ENCODE results near the gene MEX3A.

The MEX3A gene

GRCh38 chr1:156091610-156092009 is 9.3 kb upstream of the MEX3A start:
- no peaks in the 10 kb centered on the region for H3F3A ChIP-seq (ENCODE audit: low read depth)
- no peaks in the 10 kb centered on the region for H4K20me1 ChIP-seq (ENCODE audit: insufficient read depth, low read length, poor library complexity, severe bottlenecking)
- H3K4me3 ChIP-seq (ENCODE audit: low read length, poor library complexity, severe bottlenecking) = no peak overlapping the region
- no peak overlapping the region for H3K4me2 ChIP-seq (ENCODE audit: low read depth, low read length, poor library complexity, severe bottlenecking)
- no peak for TF ChIP-seq EZH2phosphoT487 (IDR thresholded peaks at IDR 0.05; ENCODE audit: borderline replicate concordance)
- TF ChIP-seq CTCF (conservative IDR thresholded peaks at IDR 0.05; ENCODE audit: low read length) = no peak
- H2AFZ ChIP-seq (ENCODE audit: low read length) = no peak overlapping the region
- H3K9ac ChIP-seq (ENCODE audit: low read depth, low read length, poor library complexity, severe bottlenecking) = no peak overlapping the region
- H3K4me1 ChIP-seq (ENCODE audit: insufficient read depth, low read length, poor library complexity, severe bottlenecking) = peaks cover 4% of the 10 kb centered on the region
- H3K9me2 ChIP-seq (replicated peaks; ENCODE audit: low read depth, low read length) = no peaks in the 10 kb centered on the region
- H3K36me3 ChIP-seq (ENCODE audit: insufficient read depth, low read length) = no peaks in the 10 kb centered on the region
- H3K27me3 ChIP-seq (ENCODE audit: insufficient read depth, low read length, poor library complexity, severe bottlenecking) = no peaks in the 10 kb centered on the region
- H3K9me3 ChIP-seq (ENCODE audit: insufficient read depth, low read depth, low read length) = no peaks in the 10 kb centered on the region
- no peaks in the 10 kb centered on the region for H3K79me2 ChIP-seq (ENCODE audit: insufficient read depth, low read length)

- H2AFZ ChIP-seq (ENCODE audit: low read length) = no peak overlapping the region
- H3F3A ChIP-seq (ENCODE audit: low read depth) = no peaks in the 10 kb centered on the region
- no peak for TF ChIP-seq EZH2phosphoT487 (IDR thresholded peaks at IDR 0.05; ENCODE audit: borderline replicate concordance)
- peak; percentile 88 for TF ChIP-seq CTCF (conservative IDR thresholded peaks at IDR 0.05; ENCODE audit: low read length)
- no peaks in the 10 kb centered on the region for H3K9me3 ChIP-seq (ENCODE audit: insufficient read depth, low read depth, low read length)
- H3K27me3 ChIP-seq (ENCODE audit: insufficient read depth, low read length, poor library complexity, severe bottlenecking) = no peaks in the 10 kb centered on the region
- no peaks in the 10 kb centered on the region for H3K9me2 ChIP-seq (replicated peaks; ENCODE audit: low read depth, low read length)
- no peaks in the 10 kb centered on the region for H3K79me2 ChIP-seq (ENCODE audit: insufficient read depth, low read length)
- peaks cover 4% of the 10 kb centered on the region for H3K4me1 ChIP-seq (ENCODE audit: insufficient read depth, low read length, poor library complexity, severe bottlenecking)
- H3K9ac ChIP-seq (ENCODE audit: low read depth, low read length, poor library complexity, severe bottlenecking) = no peak overlapping the region
- no peaks in the 10 kb centered on the region for H4K20me1 ChIP-seq (ENCODE audit: insufficient read depth, low read length, poor library complexity, severe bottlenecking)
- no peak overlapping the region for H3K4me2 ChIP-seq (ENCODE audit: low read depth, low read length, poor library complexity, severe bottlenecking)
- H3K4me3 ChIP-seq (ENCODE audit: low read length, poor library complexity, severe bottlenecking) = no peak overlapping the region
- H3K36me3 ChIP-seq (ENCODE audit: insufficient read depth, low read length) = no peaks in the 10 kb centered on the region
Measured at GRCh38 chr1:156090840-156091188, 8.5 kb upstream of the MEX3A start.

GRCh38 chr1:156090138-156090839 is 8.0 kb upstream of the MEX3A start:
- Histone ChIP-seq H3K4me3 (ENCODE audit: low read length, poor library complexity, severe bottlenecking) (no peak overlapping the region), H3K36me3 (ENCODE audit: insufficient read depth, low read length) (no peaks in the 10 kb centered on the region), H4K20me1 (ENCODE audit: insufficient read depth, low read length, poor library complexity, severe bottlenecking) (no peaks in the 10 kb centered on the region), H3K4me1 (ENCODE audit: insufficient read depth, low read length, poor library complexity, severe bottlenecking) (peaks cover 4% of the 10 kb centered on the region), H3K4me2 (ENCODE audit: low read depth, low read length, poor library complexity, severe bottlenecking) (no peak overlapping the region), H2AFZ (ENCODE audit: low read length) (no peak overlapping the region), H3K27me3 (ENCODE audit: insufficient read depth, low read length, poor library complexity, severe bottlenecking) (no peaks in the 10 kb centered on the region), H3F3A (ENCODE audit: low read depth) (no peaks in the 10 kb centered on the region), H3K9me3 (ENCODE audit: insufficient read depth, low read depth, low read length) (no peaks in the 10 kb centered on the region), H3K79me2 (ENCODE audit: insufficient read depth, low read length) (no peaks in the 10 kb centered on the region), H3K9ac (ENCODE audit: low read depth, low read length, poor library complexity, severe bottlenecking) (no peak overlapping the region), H3K9me2 (replicated peaks; ENCODE audit: low read depth, low read length) (no peaks in the 10 kb centered on the region)
- TF ChIP-seq CTCF (conservative IDR thresholded peaks at IDR 0.05; ENCODE audit: low read length) (no peak), EZH2phosphoT487 (IDR thresholded peaks at IDR 0.05; ENCODE audit: borderline replicate concordance) (no peak)
